Trophoblast cell (in vitro differentiated cells and primary cell): ENCODE measurements around the gene PPP2R3A.

Experiments
- DNase-seq, 2 donors: peaks; one replicate each; pipeline ENCODE4 v3.0.0-alpha.2; 2016
- H2AFZ ChIP-seq: 2 replicates; pipeline ENCODE4 v1.6.1; 2013; ENCODE audit warnings: low read length, moderate library complexity, mild to moderate bottlenecking; ENCODE audit not compliant: insufficient read depth, poor library complexity
- H2AK5ac ChIP-seq: 2 replicates; pipeline ENCODE4 v1.6.1; 2013; ENCODE audit warnings: mild to moderate bottlenecking, low read length
- H2BK120ac ChIP-seq: 2 replicates; pipeline ENCODE4 v1.6.1; 2013; ENCODE audit warnings: low read length, mild to moderate bottlenecking, moderate library complexity; ENCODE audit not compliant: insufficient read depth, poor library complexity
- H2BK12ac ChIP-seq: 2 replicates; pipeline ENCODE4 v1.6.1; 2013; ENCODE audit warnings: mild to moderate bottlenecking, low read length, moderate library complexity
- H2BK5ac ChIP-seq: 2 replicates; pipeline ENCODE4 v1.6.1; 2013; ENCODE audit warnings: low read length, low read depth, moderate library complexity, mild to moderate bottlenecking; ENCODE audit not compliant: poor library complexity
- H3K14ac ChIP-seq: 2 replicates; pipeline ENCODE4 v1.6.1; 2013; ENCODE audit warnings: mild to moderate bottlenecking, low read length
- H3K18ac ChIP-seq: 2 replicates; pipeline ENCODE4 v1.6.1; 2013; ENCODE audit warnings: mild to moderate bottlenecking, low read length
- H3K23ac ChIP-seq: 2 replicates; pipeline ENCODE4 v1.6.1; 2013; ENCODE audit warnings: low read length
- H3K27ac ChIP-seq: 2 replicates; pipeline ENCODE4 v1.5.1; 2013; ENCODE audit warnings: low read depth, mild to moderate bottlenecking, inconsistent platforms, low read length, moderate library complexity
- H3K27me3 ChIP-seq: 2 replicates; pipeline ENCODE4 v1.6.1; 2013; ENCODE audit warnings: inconsistent platforms, mild to moderate bottlenecking, low read length, moderate library complexity; ENCODE audit not compliant: insufficient read depth
- H3K36me3 ChIP-seq, 2 experiments: 1 replicate in 1 of 2; 2 replicates in 1 of 2; pipeline ENCODE4 v1.6.1; 2013; ENCODE audit warnings: low read length in 2 of 2, mild to moderate bottlenecking in 2 of 2, moderate library complexity in 1 of 2; ENCODE audit not compliant: insufficient read depth in 2 of 2, control insufficient read depth in 1 of 2
- H3K4ac ChIP-seq: 2 replicates; pipeline ENCODE4 v1.6.1; 2013; ENCODE audit warnings: low read depth, mild to moderate bottlenecking, low read length, moderate library complexity
- H3K4me1 ChIP-seq, 2 experiments: 1 replicate in 1 of 2; 2 replicates in 1 of 2; pipeline ENCODE4 v1.6.1; 2013; ENCODE audit warnings: low read length in 2 of 2, mild to moderate bottlenecking in 2 of 2, moderate library complexity in 1 of 2; ENCODE audit not compliant: insufficient read depth in 2 of 2, control insufficient read depth in 1 of 2
- H3K4me2 ChIP-seq: 2 replicates; pipeline ENCODE4 v1.6.1; 2013; ENCODE audit warnings: inconsistent platforms, mild to moderate bottlenecking, low read length, moderate library complexity
- H3K4me3 ChIP-seq: 2 replicates; pipeline ENCODE4 v1.5.1; 2013; ENCODE audit warnings: mild to moderate bottlenecking, low read depth, low read length, inconsistent platforms
- H3K79me1 ChIP-seq: one replicate; pipeline ENCODE4 v1.6.1; 2013; ENCODE audit warnings: low read length
- H3K79me2 ChIP-seq: 2 replicates; pipeline ENCODE4 v1.6.1; 2013; ENCODE audit warnings: low read length, mild to moderate bottlenecking; ENCODE audit not compliant: control insufficient read depth, insufficient read depth, poor library complexity
- H3K9ac ChIP-seq: 2 replicates; pipeline ENCODE4 v1.6.1; 2013; ENCODE audit warnings: mild to moderate bottlenecking, low read length
- H3K9me3 ChIP-seq: 2 replicates; pipeline ENCODE4 v1.6.1; 2013; ENCODE audit warnings: low read depth, mild to moderate bottlenecking, control low read depth, inconsistent platforms, low read length; ENCODE audit not compliant: insufficient read depth
- H4K12ac ChIP-seq: 2 replicates; pipeline ENCODE4 v1.6.1; 2013; ENCODE audit warnings: low read depth, mild to moderate bottlenecking, low read length, moderate library complexity
- H4K8ac ChIP-seq: 2 replicates; pipeline ENCODE4 v1.6.1; 2013; ENCODE audit warnings: low read depth, mild to moderate bottlenecking, low read length, moderate library complexity
- H4K91ac ChIP-seq: one replicate; pipeline ENCODE4 v1.6.1; 2013; ENCODE audit warnings: low read depth, mild to moderate bottlenecking, low read length, moderate library complexity
- WGBS: extraction: QIAGEN DNeasy Blood & Tissue Kit; methylation state at CpG from one replicate; pipeline ENCODE4 v1.1.7; 2013; ENCODE audit warnings: missing lambda C conversion rate; ENCODE audit not compliant: insufficient read length, insufficient coverage; ENCODE audit errors: extremely low coverage; 5-methylcytosine and 5-hydroxymethylcytosine counted together

Gene PPP2R3A

DNA sequence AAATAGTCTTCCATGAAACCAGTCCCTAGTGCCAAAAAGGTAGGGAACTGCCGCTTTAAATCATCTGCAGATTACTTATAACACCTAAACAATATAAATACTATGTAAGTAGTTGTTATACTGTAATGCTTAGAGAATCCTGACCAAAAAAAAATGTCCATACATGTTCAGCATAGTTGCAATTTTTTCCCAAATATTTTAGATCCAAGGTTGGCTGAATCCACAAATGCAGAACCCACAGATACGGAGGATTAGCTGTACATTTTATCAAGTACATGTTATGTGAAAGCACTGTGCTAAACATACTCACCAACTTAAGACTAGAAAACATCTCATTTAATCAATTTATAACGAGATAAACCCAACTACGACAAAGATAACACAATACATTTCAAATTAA is 221.3 kb downstream of the PPP2R3A start:
- WGBS, result 100% methylated on average over 2 of the region's 4 CpGs
- no peaks in the 10 kb centered on the region for H3K9me3 ChIP-seq
- no peak overlapping the region for H4K91ac ChIP-seq
- H4K8ac ChIP-seq, result no peak overlapping the region
- no peak overlapping the region for H2AK5ac ChIP-seq
- H2BK5ac ChIP-seq, result no peak overlapping the region
- H3K14ac ChIP-seq, result no peak overlapping the region
- DNase-seq, result no peak
- H3K4me1 ChIP-seq, result peaks cover 8 to 10% of the 10 kb centered on the region in 2 experiments
- H2AFZ ChIP-seq, result no peak overlapping the region
- H4K12ac ChIP-seq, result no peak overlapping the region
- no peak overlapping the region for H3K4ac ChIP-seq
- no peak overlapping the region for H3K9ac ChIP-seq
- H2BK120ac ChIP-seq, result no peak overlapping the region
- H2BK12ac ChIP-seq, result no peak overlapping the region
- H3K79me1 ChIP-seq, result no peaks in the 10 kb centered on the region
- no peak overlapping the region for H3K27ac ChIP-seq
- no peaks in the 10 kb centered on the region for H3K27me3 ChIP-seq
- H3K36me3 ChIP-seq, result no peaks in the 10 kb centered on the region
- H3K23ac ChIP-seq, result no peak overlapping the region
- no peak overlapping the region for H3K4me2 ChIP-seq
- peaks cover 43% of the 10 kb centered on the region for H3K79me2 ChIP-seq
- no peak overlapping the region for H3K4me3 ChIP-seq
- no peak overlapping the region for H3K18ac ChIP-seq

DNA sequence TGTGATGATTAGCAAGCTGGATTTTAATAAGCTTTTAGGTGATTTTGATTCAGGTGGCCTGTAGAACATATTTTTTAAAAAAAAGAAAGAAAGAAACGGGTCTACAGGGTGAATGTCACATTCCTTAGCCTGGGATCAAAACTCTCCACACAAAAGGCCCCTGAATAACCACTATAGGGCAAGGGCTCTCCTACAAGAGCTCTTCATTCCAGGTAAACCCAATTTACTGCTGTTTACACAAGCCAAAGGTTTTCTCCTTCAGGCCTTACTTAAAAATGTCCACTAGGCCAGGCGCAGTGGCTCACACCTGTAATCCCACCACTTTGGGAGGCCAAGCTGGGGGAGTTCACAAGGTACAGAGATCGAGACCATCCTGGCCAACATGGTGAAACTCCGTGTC is 222.3 kb downstream of the PPP2R3A start:
- peak overlapping the region; percentile 24 for H3K14ac ChIP-seq
- H2BK5ac ChIP-seq, result peak overlapping the region; percentile 3
- no peak overlapping the region for H3K4me2 ChIP-seq
- no peak overlapping the region for H2BK12ac ChIP-seq
- no peaks in the 10 kb centered on the region for H3K27me3 ChIP-seq
- H3K4ac ChIP-seq, result peak overlapping the region; percentile 99
- no peak overlapping the region for H4K91ac ChIP-seq
- no peak overlapping the region for H2AK5ac ChIP-seq
- peaks cover 9 to 10% of the 10 kb centered on the region in 2 experiments for H3K4me1 ChIP-seq
- no peak overlapping the region for H4K12ac ChIP-seq
- no peaks in the 10 kb centered on the region for H3K9me3 ChIP-seq
- peak overlapping the region; percentile 38 for H4K8ac ChIP-seq
- no peak overlapping the region for H3K4me3 ChIP-seq
- no peaks in the 10 kb centered on the region for H3K79me1 ChIP-seq
- H3K79me2 ChIP-seq, result peaks cover 40% of the 10 kb centered on the region
- H3K27ac ChIP-seq, result no peak overlapping the region
- H3K9ac ChIP-seq, result no peak overlapping the region
- H3K18ac ChIP-seq, result no peak overlapping the region
- no peak overlapping the region for H2BK120ac ChIP-seq
- no peaks in the 10 kb centered on the region for H3K36me3 ChIP-seq
- no CpG with 5 or more reads among the region's 4 CpGs for WGBS
- no peak for DNase-seq
- H2AFZ ChIP-seq, result no peak overlapping the region
- H3K23ac ChIP-seq, result no peak overlapping the region

DNA sequence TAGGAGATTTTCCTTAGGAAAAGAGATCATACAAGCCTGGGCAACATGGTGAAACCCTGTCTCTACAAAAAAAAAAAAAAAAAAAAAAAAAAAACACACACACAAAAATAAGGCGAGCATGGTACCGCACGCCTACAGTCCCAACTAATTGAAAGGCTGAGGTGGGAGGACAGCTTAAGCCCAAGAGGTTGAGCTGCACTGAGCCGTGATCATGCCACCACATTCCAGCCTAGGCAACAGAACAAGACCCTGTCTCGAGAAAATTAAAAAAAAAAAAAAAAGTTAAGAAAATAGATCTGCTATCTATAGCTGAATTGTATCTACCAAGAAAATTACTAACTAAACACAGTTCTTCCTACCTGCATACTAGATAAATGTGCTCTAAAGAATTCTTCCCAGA is 223.5 kb downstream of the PPP2R3A start:
- Histone ChIP-seq H3K9ac (no peak overlapping the region), H3K4me3 (no peak overlapping the region), H2BK5ac (no peak overlapping the region), H3K4ac (peak overlapping the region; percentile 97), H3K23ac (no peak overlapping the region), H3K4me1 (peaks cover 9 to 10% of the 10 kb centered on the region in 2 experiments), H3K27ac (no peak overlapping the region), H4K8ac (no peak overlapping the region), H3K14ac (no peak overlapping the region), H4K91ac (no peak overlapping the region), H2BK12ac (no peak overlapping the region), H3K79me2 (peaks cover 38% of the 10 kb centered on the region), H3K18ac (no peak overlapping the region), H3K36me3 (no peaks in the 10 kb centered on the region), H3K79me1 (no peaks in the 10 kb centered on the region), H2BK120ac (no peak overlapping the region), H4K12ac (no peak overlapping the region), H3K9me3 (no peaks in the 10 kb centered on the region), H3K27me3 (no peaks in the 10 kb centered on the region), H2AK5ac (no peak overlapping the region), H3K4me2 (no peak overlapping the region), H2AFZ (no peak overlapping the region)
- WGBS, result no CpG with 5 or more reads among the region's 5 CpGs
- peak in 1 of 2 donors; percentile 53 for DNase-seq

DNA sequence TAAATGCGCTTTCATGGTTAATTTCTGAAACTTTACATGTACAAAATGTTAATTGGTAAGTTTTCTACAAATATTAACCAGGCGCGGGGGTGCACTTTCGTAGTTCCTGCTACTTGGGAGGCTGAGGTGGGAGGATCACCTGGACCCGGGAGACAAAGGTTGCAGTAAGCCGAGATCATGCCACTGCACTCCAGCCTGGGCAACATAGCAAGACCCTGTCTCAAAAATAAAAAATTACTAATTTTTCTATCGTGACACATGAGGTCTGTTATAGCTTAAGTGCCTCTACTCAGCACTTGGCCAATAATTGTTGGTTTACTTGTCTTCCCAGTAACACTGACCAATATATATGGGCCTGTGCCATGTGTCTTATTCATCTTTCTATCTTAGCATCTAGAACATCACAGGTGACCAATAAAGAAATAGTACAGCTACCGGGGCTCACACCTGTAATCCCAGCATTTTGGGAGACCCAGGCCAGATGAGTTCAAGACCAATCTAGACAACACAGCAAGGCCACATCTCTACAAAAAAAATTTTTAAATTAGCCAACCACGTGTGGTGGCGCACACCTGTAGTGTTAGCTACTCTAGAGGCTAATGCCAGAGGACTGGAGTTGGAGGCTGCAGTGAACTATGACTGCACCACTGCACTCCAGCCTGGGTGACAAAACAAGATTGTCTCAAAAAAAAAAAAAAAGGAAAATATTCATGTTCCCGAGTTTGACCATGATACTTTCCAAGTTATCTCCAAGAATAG is 224.5 kb downstream of the PPP2R3A start:
- no peak overlapping the region for H4K91ac ChIP-seq
- H3K27ac ChIP-seq, result no peak overlapping the region
- H3K4me2 ChIP-seq, result no peak overlapping the region
- H2BK12ac ChIP-seq, result no peak overlapping the region
- no peak overlapping the region for H3K4me3 ChIP-seq
- H2BK120ac ChIP-seq, result no peak overlapping the region
- no peak for DNase-seq
- H3K79me2 ChIP-seq, result peaks cover 39% of the 10 kb centered on the region
- H3K9me3 ChIP-seq, result no peaks in the 10 kb centered on the region
- peaks cover 9 to 10% of the 10 kb centered on the region in 2 experiments for H3K4me1 ChIP-seq
- H2AFZ ChIP-seq, result no peak overlapping the region
- H4K12ac ChIP-seq, result no peak overlapping the region
- no peaks in the 10 kb centered on the region for H3K36me3 ChIP-seq
- no peak overlapping the region for H2AK5ac ChIP-seq
- no peaks in the 10 kb centered on the region for H3K27me3 ChIP-seq
- no peak overlapping the region for H3K9ac ChIP-seq
- no CpG with 5 or more reads among the region's 11 CpGs for WGBS
- no peak overlapping the region for H3K18ac ChIP-seq
- no peak overlapping the region for H2BK5ac ChIP-seq
- H3K4ac ChIP-seq, result peak overlapping the region; percentile 99
- H3K79me1 ChIP-seq, result peaks cover 2% of the 10 kb centered on the region
- no peak overlapping the region for H4K8ac ChIP-seq
- no peak overlapping the region for H3K14ac ChIP-seq
- H3K23ac ChIP-seq, result no peak overlapping the region
